HepG2 (cell line): ENCODE data around the gene PRKCZ. TPM values are rescaled to one million over a fixed set of nuclear protein-coding genes. Genes with fewer than 3 reads are reported as not detected.

Experiments used
- ATAC-seq: fragments of 200-7000 bp; cut with Tn5 transposase; 3 replicates; pipeline ENCODE4 v1.9.1; 2020; ENCODE audit warnings: mild to moderate bottlenecking, moderate library complexity
- BruUV-seq: library from RNA; stranded (reverse); fragments of 400-500 nt; replicated peaks from 2 replicates; lab custom pipeline; 2021; lab: Mats Ljungman, UMichigan
- CTCF ChIA-PET: fragments of 300-600 bp; formaldehyde crosslinking; extraction: SDS; loops from one replicate; lab custom pipeline; 2021; ENCODE audit warnings: low total read pairs, inconsistent platforms, low intra/inter-chr PET ratio; lab: Yijun Ruan, JAX
- POLR2A ChIA-PET: fragments of 350-600 bp; sonication (Branson Sonifier 250); formaldehyde crosslinking; loops from one replicate; lab custom pipeline; 2020; ENCODE audit warnings: antibody characterized with exemption, inconsistent platforms; lab: Yijun Ruan, JAX
- DNase-seq: peaks from one replicate; pipeline ENCODE4 v3.0.0-alpha.2; 2015; ENCODE audit warnings: low spot score
- FAIRE-seq: peaks from 3 replicates; lab custom pipeline; 2011; peaks lifted over from hg19 to GRCh38; lab: Jason Lieb, UNC
- H2AFZ ChIP-seq: one replicate; pipeline ENCODE4 v1.6.1; 2011; ENCODE audit warnings: low read length, inconsistent platforms
- H3K27ac ChIP-seq: fragments of 300-600 bp; 3 replicates; pipeline ENCODE4 v1.8.0; 2011; ENCODE audit warnings: mixed run types, mild to moderate bottlenecking, mixed read lengths, low read length, inconsistent platforms; ENCODE audit not compliant: insufficient read depth; ENCODE audit errors: extremely low read length
- H3K27me3 ChIP-seq, 2 experiments: fragments of 200-600 bp in 1 of 2; 2 replicates in 1 of 2; 3 replicates in 1 of 2; pipeline versions ENCODE4 v1.6.0 to v1.8.0; 2011; ENCODE audit warnings: low read length in 2 of 2, mild to moderate bottlenecking in 2 of 2, moderate library complexity in 2 of 2, inconsistent platforms in 1 of 2; ENCODE audit not compliant: insufficient read depth in 2 of 2, control insufficient read depth in 1 of 2
- H3K36me3 ChIP-seq, 2 experiments: fragments of 200-600 bp in 1 of 2; replicated peaks in 1 of 2; 2 replicates in 1 of 2; 3 replicates in 1 of 2; pipeline versions ENCODE4 v1.5.1 to v1.8.0; 2011; ENCODE audit warnings: low read length in 2 of 2, inconsistent platforms in 1 of 2; ENCODE audit not compliant: insufficient read depth in 2 of 2, control insufficient read depth in 1 of 2
- H3K4me1 ChIP-seq: 2 replicates; pipeline ENCODE4 v1.5.1; 2012; ENCODE audit warnings: low read length, inconsistent platforms; ENCODE audit not compliant: insufficient read depth
- H3K4me2 ChIP-seq: 2 replicates; pipeline ENCODE4 v1.6.0; 2011; ENCODE audit warnings: low read depth, low read length, inconsistent platforms
- H3K4me3 ChIP-seq, 3 experiments: fragments of 200-600 bp in 1 of 3; sonication (generic), shearing (Covaris generic) in 1 of 3; replicated peaks in 1 of 3; 2 replicates each; pipeline ENCODE4 v1.5.1; 2011 to 2016; ENCODE audit warnings: low read length in 3 of 3, inconsistent platforms in 2 of 3, low read depth in 2 of 3, mild to moderate bottlenecking in 2 of 3, control low read depth in 1 of 3, mixed read lengths in 1 of 3; ENCODE audit not compliant: insufficient read depth in 1 of 3
- H3K79me2 ChIP-seq: one replicate; pipeline ENCODE4 v1.6.1; 2011; ENCODE audit warnings: low read length, inconsistent platforms; ENCODE audit not compliant: insufficient read depth
- H3K9ac ChIP-seq: 2 replicates; pipeline ENCODE4 v1.6.0; 2011; ENCODE audit warnings: mild to moderate bottlenecking, low read depth, low read length, inconsistent platforms; ENCODE audit not compliant: insufficient read depth
- H3K9me3 ChIP-seq: 2 replicates; pipeline ENCODE4 v1.5.1; 2012; ENCODE audit warnings: mild to moderate bottlenecking, low read length
- H4K20me1 ChIP-seq: 2 replicates; pipeline ENCODE4 v1.6.0; 2011; ENCODE audit warnings: inconsistent platforms, mild to moderate bottlenecking, low read length, moderate library complexity; ENCODE audit not compliant: insufficient read depth
- CBX5 ChIP-seq: sonication (generic); formaldehyde crosslinking; IDR thresholded peaks from 2 replicates; pipeline ENCODE4 v1.4.0; 2020; ENCODE audit warnings: missing genetic modification reagents, borderline replicate concordance
- ETS1 ChIP-seq: sonication (generic); formaldehyde crosslinking; IDR thresholded peaks from 2 replicates; pipeline ENCODE4 v1.4.0; 2020; ENCODE audit warnings: missing genetic modification reagents
- GPBP1L1 ChIP-seq: sonication (generic); formaldehyde crosslinking; IDR thresholded peaks from 2 replicates; pipeline ENCODE4 v1.5.0; 2020; ENCODE audit warnings: mild to moderate bottlenecking, missing genetic modification reagents
- HNRNPL ChIP-seq: fragments of 200-400 bp; formaldehyde crosslinking; IDR thresholded peaks from 2 replicates; pipeline ENCODE4 v1.6.1; 2017; ENCODE audit warnings: mild to moderate bottlenecking, low read depth, low read length
- NFYB ChIP-seq: sonication (generic); formaldehyde crosslinking; IDR thresholded peaks from 2 replicates; pipeline ENCODE4 v1.4.0; 2020; ENCODE audit warnings: missing genetic modification reagents
- PAXIP1 ChIP-seq: sonication (generic); formaldehyde crosslinking; conservative IDR thresholded peaks from 2 replicates; pipeline ENCODE4 v1.4.0; 2020; ENCODE audit warnings: mild to moderate bottlenecking, missing genetic modification reagents, moderate library complexity
- RFX3 ChIP-seq: IDR thresholded peaks from 2 replicates; pipeline ENCODE4 v1.6.1; 2016; ENCODE audit warnings: missing biosample characterization, missing genetic modification reagents
- ZGPAT ChIP-seq: IDR thresholded peaks from 2 replicates; pipeline ENCODE4 v1.6.1; 2016; ENCODE audit warnings: mild to moderate bottlenecking
- ZMYM4 ChIP-seq: sonication (generic); formaldehyde crosslinking; IDR thresholded peaks from 2 replicates; pipeline ENCODE4 v1.8.1; 2023; ENCODE audit warnings: mild to moderate bottlenecking, missing genetic modification reagents
- ZNF136 ChIP-seq: sonication (generic); formaldehyde crosslinking; IDR thresholded peaks from 2 replicates; pipeline ENCODE4 v1.8.1; 2022; ENCODE audit warnings: low read depth, mild to moderate bottlenecking, moderate library complexity, missing genetic modification reagents
- ZNF292 ChIP-seq: sonication (generic); formaldehyde crosslinking; IDR thresholded peaks from 2 replicates; pipeline ENCODE4 v1.8.1; 2022; ENCODE audit warnings: mild to moderate bottlenecking, low read depth, missing genetic modification reagents, borderline replicate concordance
- ZNF501 ChIP-seq: sonication (generic); formaldehyde crosslinking; IDR thresholded peaks from 2 replicates; pipeline ENCODE4 v1.5.1; 2020; ENCODE audit warnings: mild to moderate bottlenecking, moderate library complexity, missing genetic modification reagents
- WGBS: methylation state at CpG from one replicate; pipeline ENCODE4 v1.1.6; 2017; ENCODE audit warnings: low lambda C conversion rate; 5-methylcytosine and 5-hydroxymethylcytosine counted together
- in situ Hi-C: cut with HindIII; loops from 2 replicates; pipeline ENCODE4 v1.10.0; 2017; ENCODE audit warnings: low pct_unique_long_range_greater_than_20kb; ENCODE audit not compliant: extremely low pct_ligation_motif_present
- intact Hi-C: fragments of 100-400 bp; cut with micrococcal nuclease; formaldehyde crosslinking; loops from one replicate; pipeline ENCODE4 v1.10.0; 2022; ENCODE audit not compliant: unreplicated experiment
- polyA plus RNA-seq, 8 experiments: library from polyadenylated mRNA; depleted of rRNA in 3 of 8; stranded (reverse) in 7 of 8; unstranded in 1 of 8; fragments of >200 nt; fragmentation: Illumina TruSeq in 4 of 8; extraction: Trizol in 4 of 8; gene quantifications; 2 replicates each; pipeline versions ENCODE4 v1.2.1 to v1.2.3, GENCODE V29; 2011 to 2016; ENCODE audit warnings: low read depth in 4 of 8, missing spikeins in 1 of 8, mixed read lengths in 1 of 8; ENCODE audit not compliant: insufficient read depth in 1 of 8
- total RNA-seq, 5 experiments: library from RNA; depleted of rRNA; stranded (reverse); fragments of >200 nt; fragmentation: Illumina TruSeq; extraction: Trizol; gene quantifications; 2 replicates each; pipeline ENCODE4 v1.2.3, GENCODE V29; 2016; ENCODE audit warnings: low read depth in 1 of 5

PRKCZ gene
- total and polyA plus RNA-seq, 2 of the 13 experiments (the other 11 are each of a cell fraction or from before 2014, with no cell fraction given): 34.7 to 85.2 TPM

- TF ChIP-seq ZNF501 (CRISPR knock-in tag) (0 out of 2 replicates have a peak, but pooled peaks have one; percentile 3), ZNF292 (CRISPR knock-in tag) (no peak), HNRNPL (peak; percentile 67; the same call in 1 of the 2 replicates)
These were observed 2.2 kb upstream of the PRKCZ start (continued) for GRCh38 chr1:2047749-2048729.

- DNase-seq (peak; percentile 87), ATAC-seq (peak; percentile 68), FAIRE-seq (peak; percentile 64)
- intact Hi-C loops (loop anchor here (1.0 to 5.0 kb wide), 2 partner anchors 87 to 140 kb away; no protein-coding TSS in a partner anchor), in situ Hi-C loops (loop anchor here (5.0 kb wide), 1 partner anchor 87 kb away; no protein-coding TSS in a partner anchor)
- Histone ChIP-seq H3K27ac (peak overlapping the region; percentile 99), H3K9ac (peak overlapping the region; percentile 91), H3K9me3 (no peaks in the 10 kb centered on the region), H3K4me1 (peaks cover 74% of the 10 kb centered on the region), H3K27me3 (peaks cover 2 to 8% of the 10 kb centered on the region in 2 experiments; a peak in 1 of 5 replicates), H2AFZ (no peak overlapping the region), H3K79me2 (peaks cover 3% of the 10 kb centered on the region), H4K20me1 (0 out of 2 replicates have a peak, but pooled peaks cover 5% of the 10 kb centered on the region), H3K36me3 (no peaks in the 10 kb centered on the region), H3K4me3 (peak overlapping the region; percentile 76 to 78 (median 76)), H3K4me2 (peak overlapping the region; percentile 98)
- ChIA-PET CTCF (no interaction called here), POLR2A (interaction anchor here (1.0 to 1.1 kb wide), 2 partner anchors 12 to 106 kb away, joined by 3 read pairs; no protein-coding TSS in a partner anchor)
- WGBS: 4% methylated on average over 13 of the region's 14 CpGs
- BruUV-seq: TSS peak; percentile 81
- TF ChIP-seq CBX5 (CRISPR knock-in tag) (no peak), ZMYM4 (peak; percentile 51; the same call in 1 of the 2 replicates), NFYB (CRISPR knock-in tag) (no peak), GPBP1L1 (CRISPR knock-in tag) (no peak), ETS1 (CRISPR knock-in tag) (no peak), ZGPAT (CRISPR knock-in tag) (0 out of 2 replicates have a peak, but pooled peaks have one; percentile 40), ZNF136 (CRISPR knock-in tag) (no peak), RFX3 (CRISPR knock-in tag) (no peak), PAXIP1 (CRISPR knock-in tag) (no peak)
These were observed 940 bp upstream of the PRKCZ start for GRCh38 chr1:2049225-2049717.
